WTC11 (cell line): ENCODE results near the gene ZGPAT. TPM values are rescaled to one million over a fixed set of nuclear protein-coding genes. Genes with fewer than 3 reads are reported as not detected.

Experiments
- ATAC-seq: fragments of 200-7000 bp; cut with Tn5 transposase; 2 replicates; pipeline ENCODE4 v1.10.0; 2021; ENCODE audit warnings: mild to moderate bottlenecking, moderate library complexity
- Bru-seq: library from RNA; stranded (reverse); fragments of 400-500 nt; gene quantifications from one replicate; lab custom pipeline; 2021; lab: Mats Ljungman, UMichigan
- CTCF ChIA-PET: fragments of 300-600 bp; sonication (Branson Sonifier 250); formaldehyde crosslinking; loops from one replicate; lab custom pipeline; 2021; ENCODE audit warnings: antibody characterized with exemption; lab: Charles Lee
- POLR2A ChIA-PET: fragments of 350-600 bp; sonication (Branson Sonifier 250); formaldehyde crosslinking; loops from one replicate; lab custom pipeline; 2021; ENCODE audit warnings: antibody characterized with exemption; lab: Charles Lee
- DNase-seq: peaks from one replicate; pipeline ENCODE4 v3.0.0; 2021; ENCODE audit warnings: low spot score
- H3K27ac Mint-ChIP-seq: 2 replicates; pipeline ENCODE4 v1.8.0; 2021; ENCODE audit warnings: mixed read lengths
- H3K27me3 Mint-ChIP-seq: 2 replicates; pipeline ENCODE4 v1.8.0; 2021; ENCODE audit warnings: low read depth, mild to moderate bottlenecking, moderate library complexity, mixed read lengths
- H3K36me3 Mint-ChIP-seq: 2 replicates; pipeline ENCODE4 v1.8.0; 2021; ENCODE audit warnings: mixed read lengths
- H3K4me1 Mint-ChIP-seq: 2 replicates; pipeline ENCODE4 v1.8.0; 2022; ENCODE audit warnings: mixed read lengths
- H3K4me3 Mint-ChIP-seq: 2 replicates; pipeline ENCODE4 v1.8.0; 2021; ENCODE audit warnings: mild to moderate bottlenecking, moderate library complexity, mixed read lengths
- H3K9me3 Mint-ChIP-seq: 2 replicates; pipeline ENCODE4 v1.8.0; 2021; ENCODE audit warnings: mixed read lengths
- CBFB ChIP-seq: sonication (generic); formaldehyde crosslinking; IDR thresholded peaks from 2 replicates; pipeline ENCODE4 v1.8.1; 2022; ENCODE audit warnings: mild to moderate bottlenecking, low read depth, missing genetic modification reagents
- E2F1 ChIP-seq: sonication (generic); formaldehyde crosslinking; IDR thresholded peaks from 2 replicates; pipeline ENCODE4 v1.8.0; 2022; ENCODE audit warnings: mild to moderate bottlenecking, missing genetic modification reagents
- ELF4 ChIP-seq: sonication (generic); formaldehyde crosslinking; IDR thresholded peaks from 2 replicates; pipeline ENCODE4 v1.8.1; 2022; ENCODE audit warnings: low read depth, mild to moderate bottlenecking, moderate library complexity, missing genetic modification reagents
- ERG ChIP-seq: fragments of 250-450 bp; sonication (Bioruptor Pico); IDR thresholded peaks from 2 replicates; pipeline ENCODE4 v1.8.0; 2021; ENCODE audit warnings: mild to moderate bottlenecking
- FOXK1 ChIP-seq: sonication (generic); formaldehyde crosslinking; IDR thresholded peaks from 2 replicates; pipeline ENCODE4 v1.8.0; 2022; ENCODE audit warnings: mild to moderate bottlenecking, moderate library complexity, missing genetic modification reagents
- FOXP1 ChIP-seq: sonication (generic); formaldehyde crosslinking; IDR thresholded peaks from 2 replicates; pipeline ENCODE4 v1.8.0; 2022; ENCODE audit warnings: missing genetic modification reagents, mild to moderate bottlenecking, moderate library complexity, borderline replicate concordance
- FOXP4 ChIP-seq: sonication (generic); formaldehyde crosslinking; IDR thresholded peaks from 2 replicates; pipeline ENCODE4 v1.8.0; 2022; ENCODE audit warnings: mild to moderate bottlenecking, missing genetic modification reagents
- GABPB1 ChIP-seq: sonication (generic); formaldehyde crosslinking; IDR thresholded peaks from 2 replicates; pipeline ENCODE4 v1.8.1; 2023; ENCODE audit warnings: mild to moderate bottlenecking, missing genetic modification reagents
- HMGXB4 ChIP-seq: sonication (generic); formaldehyde crosslinking; IDR thresholded peaks from 2 replicates; pipeline ENCODE4 v1.8.1; 2023; ENCODE audit warnings: mild to moderate bottlenecking, moderate library complexity, missing genetic modification reagents
- JUN ChIP-seq: sonication (generic); formaldehyde crosslinking; IDR thresholded peaks from 2 replicates; pipeline ENCODE4 v1.8.0; 2023; ENCODE audit warnings: mild to moderate bottlenecking, missing genetic modification reagents
- MLX ChIP-seq: sonication (generic); formaldehyde crosslinking; IDR thresholded peaks from 2 replicates; pipeline ENCODE4 v1.8.1; 2023; ENCODE audit warnings: mild to moderate bottlenecking, missing genetic modification reagents, moderate library complexity
- NR3C1 ChIP-seq: sonication (generic); formaldehyde crosslinking; conservative IDR thresholded peaks from 2 replicates; pipeline ENCODE4 v1.8.1; 2023; ENCODE audit warnings: low read depth, mild to moderate bottlenecking, missing genetic modification reagents
- RELA ChIP-seq: sonication (generic); formaldehyde crosslinking; IDR thresholded peaks from 2 replicates; pipeline ENCODE4 v1.8.1; 2022; ENCODE audit warnings: missing genetic modification reagents, mild to moderate bottlenecking, borderline replicate concordance
- SMAD4 ChIP-seq: sonication (generic); formaldehyde crosslinking; IDR thresholded peaks from 2 replicates; pipeline ENCODE4 v1.8.0; 2022; ENCODE audit warnings: mild to moderate bottlenecking, missing genetic modification reagents
- STAT6 ChIP-seq: sonication (generic); formaldehyde crosslinking; conservative IDR thresholded peaks from 2 replicates; pipeline ENCODE4 v1.8.1; 2023; ENCODE audit warnings: mild to moderate bottlenecking, low read depth, missing genetic modification reagents, moderate library complexity
- TEAD1 ChIP-seq: sonication (generic); formaldehyde crosslinking; IDR thresholded peaks from 2 replicates; pipeline ENCODE4 v1.8.0; 2022; ENCODE audit warnings: mild to moderate bottlenecking, missing genetic modification reagents
- USF1 ChIP-seq: sonication (generic); formaldehyde crosslinking; IDR thresholded peaks from 2 replicates; pipeline ENCODE4 v1.8.0; 2022; ENCODE audit warnings: mild to moderate bottlenecking, missing genetic modification reagents
- ZBTB43 ChIP-seq: sonication (generic); formaldehyde crosslinking; IDR thresholded peaks from 2 replicates; pipeline ENCODE4 v1.8.1; 2023; ENCODE audit warnings: mild to moderate bottlenecking, missing genetic modification reagents
- ZNF138 ChIP-seq: sonication (generic); formaldehyde crosslinking; conservative IDR thresholded peaks from 2 replicates; pipeline ENCODE4 v1.8.1; 2022; ENCODE audit warnings: mild to moderate bottlenecking, moderate library complexity, missing genetic modification reagents
- ZNF232 ChIP-seq: sonication (generic); formaldehyde crosslinking; IDR thresholded peaks from 2 replicates; pipeline ENCODE4 v1.8.0; 2022; ENCODE audit warnings: mild to moderate bottlenecking, missing genetic modification reagents
- ZNF317 ChIP-seq: sonication (generic); formaldehyde crosslinking; IDR thresholded peaks from 2 replicates; pipeline ENCODE4 v1.8.1; 2023; ENCODE audit warnings: low read depth, mild to moderate bottlenecking, moderate library complexity, missing genetic modification reagents, borderline replicate concordance
- long read RNA-seq, 3 experiments: library from RNA in 1 of 3; library from capped mRNA in 1 of 3; library from polyadenylated mRNA in 1 of 3; unstranded in 2 of 3; stranded (forward) in 1 of 3; transcript quantifications; one replicate each; pipeline ENCODE4 v2.0.0, GENCODE V29; 2021
- total RNA-seq: library from RNA; stranded (reverse); gene quantifications from 3 replicates; pipeline ENCODE4 v1.2.3, GENCODE V29; 2021

The ZGPAT gene
- total RNA-seq (28.3 to 31.0 TPM (median 30.4 TPM) in 3 replicates), Bru-seq, nascent RNA (percentile 52 among the genes with signal in this experiment)
- long read RNA-seq, experiment 1, transcript ZGPAT-204 (7 exons, 1,890 nt) = minor isoform, 27 of 84 reads
- long read RNA-seq, experiment 1, transcript ZGPAT-202 (7 exons, 1,871 nt) = major isoform, 30 of 84 reads
- long read RNA-seq, experiment 1, transcript ZGPAT-209 (6 exons, 2,831 nt) = minor isoform, 5 of 84 reads
- long read RNA-seq, experiment 1, partial matches to known transcripts = 4 of 84 reads
- long read RNA-seq, experiment 1, other reads (novel, unspliced or antisense) = 17 of 84 reads
- long read RNA-seq, experiment 2, partial matches to known transcripts = 14 of 26 reads
- long read RNA-seq, experiment 2, other reads (novel, unspliced or antisense) = 4 of 26 reads
- long read RNA-seq, experiment 3, transcript ZGPAT-202 (7 exons, 1,871 nt) = major isoform, 23 of 77 reads
- long read RNA-seq, experiment 3, transcript ZGPAT-204 (7 exons, 1,890 nt) = major isoform, 23 of 77 reads
- long read RNA-seq, experiment 3, partial matches to known transcripts = 10 of 77 reads
- long read RNA-seq, experiment 3, other reads (novel, unspliced or antisense) = 18 of 77 reads

GRCh38 chr20:63707558-63708300 is at the start of gene ZGPAT, which contains the start of gene ARFRP1:
Gene ZGPAT, plus strand, starts transcription at chr20:63708039. Its CDS starts 542 bp downstream, at chr20:63708581.
Gene ARFRP1, minus strand, starts transcription at chr20:63707976. Its CDS starts 885 bp downstream, at chr20:63707091.
- Mint-ChIP-seq H3K4me3 (peak within 1 kb of the TSS; percentile 80), H3K36me3 (peaks cover 52% of the 10 kb centered on the region), H3K9me3 (no peaks in the 10 kb centered on the region), H3K27me3 (no peaks in the 10 kb centered on the region), H3K4me1 (peaks cover 10% of the 10 kb centered on the region), H3K27ac (peak within 1 kb of the TSS; percentile 58)
- ChIA-PET POLR2A (interaction anchor here (0.6 to 1.6 kb wide), 6 partner anchors 11 to 266 kb away, joined by 3 to 7 read pairs (median 3); partner anchors contain the start of genes RTEL1, TNFRSF6B and TPD52L2), CTCF (interaction anchor here (0.6 to 2.7 kb wide), 21 partner anchors 10 to 273 kb away, joined by 3 to 25 read pairs (median 4); partner anchors contain the start of genes LIME1, PRPF6, PTK6 and SLC2A4RG)
- peak; percentile 92 for ATAC-seq
- peak; percentile 84 for DNase-seq
- TF ChIP-seq ERG = no peak
- TF ChIP-seq SMAD4 (CRISPR knock-in tag) = no peak
- TF ChIP-seq ZNF232 (CRISPR knock-in tag) = 0 out of 2 replicates have a peak, but pooled peaks have one; percentile 46
- peak; percentile 96; the same call in 1 of the 2 replicates for TF ChIP-seq HMGXB4
- peak; percentile 92 for TF ChIP-seq ELF4 (CRISPR knock-in tag)
- TF ChIP-seq RELA (CRISPR knock-in tag) = peak; percentile 90; the same call in 1 of the 2 replicates
- peak; percentile 97 for TF ChIP-seq FOXK1 (CRISPR knock-in tag)
- peak; percentile 0; the same call in 1 of the 2 replicates for TF ChIP-seq USF1 (CRISPR knock-in tag)
- peak; percentile 98 for TF ChIP-seq CBFB (CRISPR knock-in tag)
- 0 out of 2 replicates have a peak, but pooled peaks have one; percentile 28 for TF ChIP-seq ZNF138 (CRISPR knock-in tag)
- TF ChIP-seq MLX (CRISPR knock-in tag) = no peak
- no peak; the same call in none of the 2 replicates for TF ChIP-seq TEAD1 (CRISPR knock-in tag)
- TF ChIP-seq JUN (CRISPR knock-in tag) = 0 out of 2 replicates have a peak, but pooled peaks have one; percentile 34
- 0 out of 2 replicates have a peak, but pooled peaks have one; percentile 24 for TF ChIP-seq ZNF317 (CRISPR knock-in tag)
- peak; percentile 51; the same call in 1 of the 2 replicates for TF ChIP-seq FOXP1 (CRISPR knock-in tag)
- TF ChIP-seq ZBTB43 = 0 out of 2 replicates have a peak, but pooled peaks have one; percentile 60
- peak; percentile 80; the same call in 1 of the 2 replicates for TF ChIP-seq NR3C1 (CRISPR knock-in tag)
- TF ChIP-seq E2F1 (CRISPR knock-in tag) = 0 out of 2 replicates have a peak, but pooled peaks have one; percentile 19
- peak; percentile 90; the same call in 1 of the 2 replicates for TF ChIP-seq STAT6 (CRISPR knock-in tag)
- peak; percentile 91 for TF ChIP-seq GABPB1 (CRISPR knock-in tag)
- TF ChIP-seq FOXP4 (CRISPR knock-in tag) = peak; percentile 91
